GM12864 (cell line): ENCODE measurements around the gene C1orf87.

Experiments
- DNase-seq: peaks from one replicate; pipeline ENCODE4 v3.0.0-alpha.2; 2011; ENCODE audit warnings: low read depth
- H3K4me3 ChIP-seq: 2 replicates; pipeline ENCODE4 v1.5.1; 2011; ENCODE audit warnings: mild to moderate bottlenecking, low read depth, low read length, control low read depth
- CTCF ChIP-seq: IDR thresholded peaks from 2 replicates; pipeline ENCODE4 v1.5.1; 2011; ENCODE audit warnings: low read depth, mild to moderate bottlenecking, moderate library complexity, low read length, control low read depth, inconsistent platforms; ENCODE audit errors: missing control alignments

The C1orf87 gene

GRCh38 chr1:60087681-60088080, 14.1 kb upstream of the C1orf87 start:
- no peak overlapping the region for H3K4me3 ChIP-seq
- TF ChIP-seq CTCF: no peak
- DNase-seq: no peak

- DNase-seq: no peak
- no peak overlapping the region for H3K4me3 ChIP-seq
- no peak for TF ChIP-seq CTCF
Measured at GRCh38 chr1:60078182-60078581, 4.6 kb upstream of the C1orf87 start.

GRCh38 chr1:60071296-60071695, 2.3 kb downstream of the C1orf87 start:
- H3K4me3 ChIP-seq: no peak overlapping the region
- TF ChIP-seq CTCF: no peak
- DNase-seq: no peak

GRCh38 chr1:60069691-60070090, 3.9 kb downstream of the C1orf87 start:
- DNase-seq: no peak
- H3K4me3 ChIP-seq: no peak overlapping the region
- TF ChIP-seq CTCF: no peak

GRCh38 chr1:60068393-60069045, 5.1 kb downstream of the C1orf87 start:
- DNase-seq: no peak
- no peak overlapping the region for H3K4me3 ChIP-seq
- TF ChIP-seq CTCF: no peak

- no peak for DNase-seq
- TF ChIP-seq CTCF: no peak
- H3K4me3 ChIP-seq: no peak overlapping the region
Measured at GRCh38 chr1:60066001-60066400, 7.6 kb downstream of the C1orf87 start.

GRCh38 chr1:60065199-60065598, 8.4 kb downstream of the C1orf87 start:
- TF ChIP-seq CTCF: no peak
- H3K4me3 ChIP-seq: no peak overlapping the region
- DNase-seq: no peak
